Central memory CD4-positive, alpha-beta T cell (primary cell): ENCODE results near the gene C3orf85.
"Not testable (repeated sequence)": the region's sequence is repeated elsewhere in the genome, so short reads cannot be mapped to it uniquely, and the experiment has no call there.

Experiments
- DNase-seq: peaks from one replicate; pipeline ENCODE4 v3.0.0; 2022
- total RNA-seq, 3 experiments: gene quantifications; one replicate each; lab custom pipeline; 2026; lab: John Stamatoyannopoulos, UW

Gene C3orf85
- total RNA-seq: 0 reads per million in 3 experiments

- DNase-seq: no peak
These were observed at the start of gene C3orf85 for GRCh38 chr3:109136523-109136922. Gene C3orf85 (plus strand): TSS chr3:109136719. CDS start chr3:109136848, 129 bp downstream.

GRCh38 chr3:109089265-109089664, 47.3 kb upstream of the C3orf85 start:
- DNase-seq: no peak

- DNase-seq: no peak
These were observed 44.7 kb upstream of the C3orf85 start for GRCh38 chr3:109091846-109092245.

- no peak for DNase-seq
These were observed 43.0 kb upstream of the C3orf85 start for GRCh38 chr3:109093561-109093960.

GRCh38 chr3:109095166-109095565, 41.4 kb upstream of the C3orf85 start:
- DNase-seq: no peak

GRCh38 chr3:109098079-109098644, 38.4 kb upstream of the C3orf85 start:
- DNase-seq: no peak

- DNase-seq: no peak
These were observed 26.9 kb upstream of the C3orf85 start for GRCh38 chr3:109109574-109109973.

GRCh38 chr3:109112946-109113760, 23.4 kb upstream of the C3orf85 start:
- no peak for DNase-seq

- no peak for DNase-seq
These were observed 21.8 kb upstream of the C3orf85 start for GRCh38 chr3:109114746-109115145.

GRCh38 chr3:109115451-109115850, 21.1 kb upstream of the C3orf85 start:
- no peak for DNase-seq

- DNase-seq: no peak
These were observed 20.5 kb upstream of the C3orf85 start for GRCh38 chr3:109116031-109116430.

- no peak for DNase-seq
These were observed 18.6 kb upstream of the C3orf85 start, which contains the start of gene MORC1 for GRCh38 chr3:109117939-109118338. Gene MORC1 (minus strand): TSS chr3:109118134. CDS start chr3:109118059, 75 bp downstream.

GRCh38 chr3:109118584-109118983, 17.9 kb upstream of the C3orf85 start:
- no peak for DNase-seq

- no peak for DNase-seq
These were observed 13.8 kb upstream of the C3orf85 start for GRCh38 chr3:109122690-109123089.

GRCh38 chr3:109125902-109126301, 10.6 kb upstream of the C3orf85 start:
- no peak for DNase-seq

GRCh38 chr3:109127553-109127952, 9.0 kb upstream of the C3orf85 start:
- no peak for DNase-seq

GRCh38 chr3:109131276-109131675, 5.2 kb upstream of the C3orf85 start:
- no peak for DNase-seq

GRCh38 chr3:109132801-109133473, 3.6 kb upstream of the C3orf85 start:
- no peak for DNase-seq

GRCh38 chr3:109133474-109133816, 3.1 kb upstream of the C3orf85 start:
- DNase-seq: not testable (repeated sequence)

- DNase-seq: no peak
These were observed 1.2 kb downstream of the C3orf85 start for GRCh38 chr3:109137761-109138160.

GRCh38 chr3:109140318-109140717, 3.8 kb downstream of the C3orf85 start:
- no peak for DNase-seq

- no peak for DNase-seq
These were observed 7.1 kb downstream of the C3orf85 start for GRCh38 chr3:109143646-109144045.

- no peak for DNase-seq
These were observed 12.6 kb downstream of the C3orf85 start for GRCh38 chr3:109149078-109149477.

- no peak for DNase-seq
These were observed 15.8 kb downstream of the C3orf85 start for GRCh38 chr3:109152320-109152719.
